ENCODE results near the gene SEBOX.

Gene SEBOX

GRCh38 chr17:28334171-28334570 is 30.8 kb downstream of the SEBOX start:
- DNase-seq (ENCODE audit: extremely low read depth, low read depth): no peak
- TF ChIP-seq CTCF (IDR thresholded peaks at IDR 0.05; ENCODE audit: low read depth, low read length): no peak

- TF ChIP-seq CTCF (IDR thresholded peaks at IDR 0.05; ENCODE audit: low read depth, low read length): no peak
- no peak for DNase-seq (ENCODE audit: extremely low read depth, low read depth)
Observed at GRCh38 chr17:28333083-28333746, 31.8 kb downstream of the SEBOX start.

GRCh38 chr17:28331891-28332420 is 33.0 kb downstream of the SEBOX start:
- TF ChIP-seq CTCF (IDR thresholded peaks at IDR 0.05; ENCODE audit: low read depth, low read length): no peak
- no peak for DNase-seq (ENCODE audit: extremely low read depth, low read depth)

- TF ChIP-seq CTCF (IDR thresholded peaks at IDR 0.05; ENCODE audit: low read depth, low read length): no peak
- no peak for DNase-seq (ENCODE audit: extremely low read depth, low read depth)
Observed at GRCh38 chr17:28330671-28331070, 34.3 kb downstream of the SEBOX start.

- no peak for DNase-seq (ENCODE audit: extremely low read depth, low read depth)
- TF ChIP-seq CTCF (IDR thresholded peaks at IDR 0.05; ENCODE audit: low read depth, low read length): no peak
Observed at GRCh38 chr17:28328325-28328724, 36.7 kb downstream of the SEBOX start.

- DNase-seq (ENCODE audit: extremely low read depth, low read depth): no peak
- no peak; the same call in 1 of the 2 replicates for TF ChIP-seq CTCF (IDR thresholded peaks at IDR 0.05; ENCODE audit: low read depth, low read length)
Observed at GRCh38 chr17:28327709-28328108, 37.3 kb downstream of the SEBOX start.

- no peak for DNase-seq (ENCODE audit: extremely low read depth, low read depth)
- no peak for TF ChIP-seq CTCF (IDR thresholded peaks at IDR 0.05; ENCODE audit: low read depth, low read length)
Observed at GRCh38 chr17:28327031-28327607, 37.9 kb downstream of the SEBOX start.
